Adrenal gland (tissue), 5 donors: ENCODE measurements around the gene BUD13.

Source experiments
- CTCF ChIP-seq, 6 experiments: fragments of 450-650 bp in 4 of 6; fragments of 200-600 bp in 2 of 6; sonication (generic) in 1 of 6; IDR thresholded peaks; 1 replicate in 5 of 6; 2 replicates in 1 of 6; pipeline versions ENCODE4 v1.5.1 to v1.8.0; 2016 to 2021; ENCODE audit warnings: antibody characterized with exemption in 6 of 6, mild to moderate bottlenecking in 2 of 6, moderate library complexity in 1 of 6
- POLR2A ChIP-seq, 2 donors: fragments of 450-650 bp; IDR thresholded peaks; one replicate each; pipeline ENCODE4 v1.6.1; 2017; ENCODE audit warnings: antibody characterized with exemption in 2 of 2, mild to moderate bottlenecking in 2 of 2, moderate library complexity in 1 of 2
- donor health status: DM: no; HTN: no; CAD: no.

- TF ChIP-seq CTCF (IDR thresholded peaks at IDR 0.05) (peak in 1 of 6 experiments; percentile 10), POLR2A (IDR thresholded peaks at IDR 0.05) (no peak)
Measured at GRCh38 chr11:116703421-116703820, 69.4 kb downstream of the BUD13 start.
